RPMI8226 (cell line): Measurements from ENCODE around the gene OSBPL8.
A peak's percentile ranks its signal among the peaks of the same experiment; 100 is the strongest.

Experiments
- DNase-seq: peaks from one replicate; pipeline ENCODE4 v3.0.0-alpha.2; 2015

OSBPL8 gene

GRCh38 chr12:76462668-76463224 is 96.8 kb downstream of the OSBPL8 start:
- DNase-seq, result no peak

- no peak for DNase-seq
These were observed 98.8 kb downstream of the OSBPL8 start for GRCh38 chr12:76460807-76461206.

GRCh38 chr12:76457818-76458217 is 101.8 kb downstream of the OSBPL8 start:
- no peak for DNase-seq

GRCh38 chr12:76457010-76457409 is 102.6 kb downstream of the OSBPL8 start:
- DNase-seq, result no peak

GRCh38 chr12:76455582-76456345 is 103.8 kb downstream of the OSBPL8 start:
- peak; percentile 51 for DNase-seq

GRCh38 chr12:76451528-76451927 is 108.0 kb downstream of the OSBPL8 start:
- DNase-seq, result peak; percentile 20

GRCh38 chr12:76450690-76451089 is 108.9 kb downstream of the OSBPL8 start:
- DNase-seq, result no peak

GRCh38 chr12:76449993-76450392 is 109.6 kb downstream of the OSBPL8 start:
- DNase-seq, result no peak

- no peak for DNase-seq
These were observed 110.0 kb downstream of the OSBPL8 start for GRCh38 chr12:76449583-76449982.

- DNase-seq, result no peak
These were observed 110.6 kb downstream of the OSBPL8 start for GRCh38 chr12:76449016-76449415.

GRCh38 chr12:76446090-76446489 is 113.5 kb downstream of the OSBPL8 start:
- no peak for DNase-seq

- no peak for DNase-seq
These were observed 114.1 kb downstream of the OSBPL8 start for GRCh38 chr12:76445462-76445861.

- DNase-seq, result no peak
These were observed 115.1 kb downstream of the OSBPL8 start for GRCh38 chr12:76444408-76444984.

GRCh38 chr12:76441016-76441415 is 118.6 kb downstream of the OSBPL8 start:
- no peak for DNase-seq

GRCh38 chr12:76432733-76433132 is 126.8 kb downstream of the OSBPL8 start:
- no peak for DNase-seq

GRCh38 chr12:76428117-76428516 is 131.5 kb downstream of the OSBPL8 start:
- DNase-seq, result no peak

- no peak for DNase-seq
These were observed 133.4 kb downstream of the OSBPL8 start for GRCh38 chr12:76426160-76426559.

- no peak for DNase-seq
These were observed 134.6 kb downstream of the OSBPL8 start for GRCh38 chr12:76424941-76425340.

GRCh38 chr12:76422543-76423438 is 136.8 kb downstream of the OSBPL8 start:
- no peak for DNase-seq

- no peak for DNase-seq
These were observed 137.4 kb downstream of the OSBPL8 start for GRCh38 chr12:76422154-76422542.

- no peak for DNase-seq
These were observed 138.5 kb downstream of the OSBPL8 start for GRCh38 chr12:76421046-76421445.

- no peak for DNase-seq
These were observed 139.3 kb downstream of the OSBPL8 start for GRCh38 chr12:76420222-76420621.

- DNase-seq, result no peak
These were observed 142.5 kb downstream of the OSBPL8 start for GRCh38 chr12:76417116-76417515.
